ENCODE results near the gene SRGAP3.

GRCh38 chr3:9012521-9012920, 236.9 kb downstream of the SRGAP3 start:
- TF ChIP-seq CTCF (IDR thresholded peaks at IDR 0.05; ENCODE audit: insufficient read depth, low read depth, low read length) (no peak), EZH2 (IDR thresholded peaks at IDR 0.05; ENCODE audit: insufficient read depth, low read length) (no peak)
